Neural progenitor cell (in vitro differentiated cells): Measurements from ENCODE around the gene MMD. TPM values are rescaled to one million over a fixed set of nuclear protein-coding genes. Genes with fewer than 3 reads are reported as not detected.
"Not testable (repeated sequence)": the region's sequence is repeated elsewhere in the genome, so short reads cannot be mapped to it uniquely, and the experiment has no call there.

ENCODE experiments used
- DNase-seq: peaks from one replicate; pipeline ENCODE4 v3.0.0-alpha.2; 2016; ENCODE audit warnings: low spot score
- H2AFZ ChIP-seq: fragments of 200-600 bp; sonication (generic); replicated peaks from 2 replicates; pipeline ENCODE4 v1.6.1; 2016; ENCODE audit warnings: antibody characterized with exemption
- H3F3A ChIP-seq: fragments of 200-600 bp; sonication (generic); 2 replicates; pipeline ENCODE4 v1.6.1; 2016; ENCODE audit warnings: antibody characterized with exemption, low read depth
- H3K27ac ChIP-seq: fragments of 200-600 bp; sonication (generic); 2 replicates; pipeline ENCODE4 v1.5.1; 2016; ENCODE audit warnings: mild to moderate bottlenecking
- H3K27me3 ChIP-seq: fragments of 200-600 bp; sonication (generic); 2 replicates; pipeline ENCODE4 v1.6.1; 2016; ENCODE audit warnings: mild to moderate bottlenecking, moderate library complexity
- H3K36me3 ChIP-seq: fragments of 200-600 bp; sonication (generic); 2 replicates; pipeline ENCODE4 v1.5.1; 2016
- H3K4me1 ChIP-seq: fragments of 200-600 bp; sonication (generic); 2 replicates; pipeline ENCODE4 v1.6.1; 2016; ENCODE audit warnings: mixed run types
- H3K4me2 ChIP-seq: fragments of 200-600 bp; sonication (generic); 2 replicates; pipeline ENCODE4 v1.6.1; 2016
- H3K4me3 ChIP-seq: fragments of 200-600 bp; sonication (generic); 2 replicates; pipeline ENCODE4 v1.5.1; 2016
- H3K79me2 ChIP-seq: fragments of 200-600 bp; sonication (generic); 2 replicates; pipeline ENCODE4 v1.6.1; 2016; ENCODE audit warnings: low read depth
- H3K9ac ChIP-seq: fragments of 200-600 bp; sonication (generic); 2 replicates; pipeline ENCODE4 v1.6.1; 2016
- H3K9me3 ChIP-seq: fragments of 200-600 bp; sonication (generic); 2 replicates; pipeline ENCODE4 v1.5.1; 2016; ENCODE audit warnings: low read depth
- H4K20me1 ChIP-seq: fragments of 200-600 bp; sonication (generic); 2 replicates; pipeline ENCODE4 v1.6.1; 2016; ENCODE audit warnings: low read depth
- H3K27ac Mint-ChIP-seq: 3 replicates; pipeline ENCODE4 v1.8.0; 2021; ENCODE audit warnings: mixed read lengths
- H3K27me3 Mint-ChIP-seq: 2 replicates; pipeline ENCODE4 v1.8.0; 2022; ENCODE audit warnings: low read depth, mild to moderate bottlenecking, inconsistent platforms, moderate library complexity, mixed read lengths; ENCODE audit not compliant: insufficient read depth
- H3K36me3 Mint-ChIP-seq: 3 replicates; pipeline ENCODE4 v1.8.0; 2021; ENCODE audit warnings: mixed read lengths
- H3K4me1 Mint-ChIP-seq: 3 replicates; pipeline ENCODE4 v1.8.0; 2021; ENCODE audit warnings: mixed read lengths
- H3K4me3 Mint-ChIP-seq: 3 replicates; pipeline ENCODE4 v1.8.0; 2021; ENCODE audit warnings: mild to moderate bottlenecking, moderate library complexity, mixed read lengths
- H3K9me3 Mint-ChIP-seq: 3 replicates; pipeline ENCODE4 v1.8.0; 2020; ENCODE audit warnings: mixed read lengths
- EZH2 ChIP-seq: fragments of 200-600 bp; sonication (generic); IDR thresholded peaks from 2 replicates; pipeline ENCODE4 v1.6.1; 2017; ENCODE audit warnings: antibody characterized with exemption, mild to moderate bottlenecking, moderate library complexity
- EZH2phosphoT487 ChIP-seq: fragments of 200-600 bp; sonication (generic); IDR thresholded peaks from 2 replicates; pipeline ENCODE4 v1.6.1; 2017; ENCODE audit warnings: antibody characterized with exemption
- total RNA-seq: library from RNA; depleted of rRNA; stranded (reverse); fragments of >200 nt; gene quantifications from 2 replicates; pipeline ENCODE4 v1.2.3, GENCODE V29; 2015; ENCODE audit warnings: low replicate concordance
- TF ChIP-seq, protein P1 (sequence below): fragments of 200-600 bp; sonication (generic); IDR thresholded peaks from 2 replicates; pipeline ENCODE4 v1.5.1; 2017; ENCODE audit warnings: antibody characterized with exemption, mild to moderate bottlenecking

The MMD gene
- total RNA-seq = 73.7 and 122 TPM in 2 replicates

DNA sequence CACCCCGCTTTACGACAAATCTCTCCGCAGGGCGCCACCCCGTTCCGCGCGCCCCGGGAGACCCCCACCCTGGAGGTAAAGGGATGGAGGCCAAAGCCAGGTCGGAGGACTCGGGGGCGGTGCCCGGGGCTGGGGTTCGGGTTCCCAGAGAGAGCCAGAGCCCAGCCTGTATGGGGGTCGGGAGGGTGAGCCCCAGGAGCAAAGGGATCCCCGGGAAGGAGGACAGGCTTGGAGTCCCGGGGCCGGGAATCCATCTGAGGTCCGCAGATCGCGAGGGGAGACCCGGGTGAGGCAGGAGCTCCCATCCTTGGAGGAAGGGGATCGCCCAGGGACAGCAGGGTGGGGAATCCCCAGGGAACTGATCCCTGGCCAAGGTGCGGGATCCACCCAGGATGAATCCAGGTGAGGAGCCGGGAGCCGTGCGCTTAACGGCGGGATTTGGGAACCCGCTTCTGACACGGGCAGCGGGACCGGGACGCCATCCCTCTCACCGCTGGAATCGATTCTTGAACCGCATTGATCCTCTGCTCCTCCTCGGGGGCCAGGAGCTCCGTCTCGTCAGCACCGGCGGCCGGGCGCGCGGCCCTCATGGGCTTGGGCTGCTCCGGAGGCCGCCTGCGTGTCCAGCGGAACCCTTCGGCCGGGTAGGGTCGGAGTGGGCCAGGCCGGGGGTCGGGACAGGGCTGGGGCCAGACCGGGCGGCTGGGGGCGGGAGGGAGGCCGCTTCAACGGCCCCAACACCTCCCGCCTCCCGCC, at the start of gene MMD:
MMD (minus strand) TSS at position 657 of the 756 bp plus-strand sequence; CDS start at position 517, 140 bp downstream.
- peak within 1 kb of the TSS; percentile 94 for H3K4me2 ChIP-seq
- H3K27me3 ChIP-seq = no peaks in the 10 kb centered on the region
- peaks cover 9% of the 10 kb centered on the region for H3K4me1 ChIP-seq
- Mint-ChIP-seq H3K27me3 (peaks cover 2% of the 10 kb centered on the region), H3K27ac (peak within 1 kb of the TSS; percentile 72), H3K4me1 (peaks cover 13% of the 10 kb centered on the region), H3K4me3 (peak within 1 kb of the TSS; percentile 93), H3K9me3 (peaks cover 16% of the 10 kb centered on the region), H3K36me3 (peaks cover 34% of the 10 kb centered on the region)
- H3K4me3 ChIP-seq = peak within 1 kb of the TSS; percentile 80
- no peak for DNase-seq
- H4K20me1 ChIP-seq = peaks cover 9% of the 10 kb centered on the region
- H3K79me2 ChIP-seq = peaks cover 50% of the 10 kb centered on the region
- no peaks in the 10 kb centered on the region for H3K9me3 ChIP-seq
- no peaks in the 10 kb centered on the region for H3F3A ChIP-seq
- H3K36me3 ChIP-seq = peaks cover 4% of the 10 kb centered on the region
- peak within 1 kb of the TSS; percentile 43 for H3K9ac ChIP-seq
- peak within 1 kb of the TSS; percentile 79 for H3K27ac ChIP-seq
- peak within 1 kb of the TSS; percentile 86 for H2AFZ ChIP-seq
- TF ChIP-seq, protein P1, sequence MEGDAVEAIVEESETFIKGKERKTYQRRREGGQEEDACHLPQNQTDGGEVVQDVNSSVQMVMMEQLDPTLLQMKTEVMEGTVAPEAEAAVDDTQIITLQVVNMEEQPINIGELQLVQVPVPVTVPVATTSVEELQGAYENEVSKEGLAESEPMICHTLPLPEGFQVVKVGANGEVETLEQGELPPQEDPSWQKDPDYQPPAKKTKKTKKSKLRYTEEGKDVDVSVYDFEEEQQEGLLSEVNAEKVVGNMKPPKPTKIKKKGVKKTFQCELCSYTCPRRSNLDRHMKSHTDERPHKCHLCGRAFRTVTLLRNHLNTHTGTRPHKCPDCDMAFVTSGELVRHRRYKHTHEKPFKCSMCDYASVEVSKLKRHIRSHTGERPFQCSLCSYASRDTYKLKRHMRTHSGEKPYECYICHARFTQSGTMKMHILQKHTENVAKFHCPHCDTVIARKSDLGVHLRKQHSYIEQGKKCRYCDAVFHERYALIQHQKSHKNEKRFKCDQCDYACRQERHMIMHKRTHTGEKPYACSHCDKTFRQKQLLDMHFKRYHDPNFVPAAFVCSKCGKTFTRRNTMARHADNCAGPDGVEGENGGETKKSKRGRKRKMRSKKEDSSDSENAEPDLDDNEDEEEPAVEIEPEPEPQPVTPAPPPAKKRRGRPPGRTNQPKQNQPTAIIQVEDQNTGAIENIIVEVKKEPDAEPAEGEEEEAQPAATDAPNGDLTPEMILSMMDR = no peak
- TF ChIP-seq EZH2phosphoT487 = no peak
- no peak for TF ChIP-seq EZH2

DNA sequence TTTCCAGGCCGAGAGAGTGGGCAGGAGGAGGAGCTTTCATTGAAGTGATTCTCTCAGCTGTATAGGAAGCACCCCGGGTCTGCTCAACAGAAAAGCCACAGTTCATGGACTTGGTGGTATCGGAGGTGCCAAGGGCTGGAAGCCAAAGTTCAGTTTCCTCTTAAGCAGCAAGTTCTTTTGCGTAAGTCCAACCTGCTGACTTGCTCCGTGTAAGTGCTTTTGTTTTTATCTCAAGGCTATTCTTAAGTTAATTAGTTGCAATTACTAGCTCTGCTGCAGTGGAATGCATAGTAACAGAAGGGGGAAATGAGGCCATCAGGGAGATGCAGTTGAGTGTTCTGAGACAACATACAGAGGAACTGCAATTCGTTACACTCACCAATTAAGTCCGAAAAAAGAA, 45.0 kb upstream of the MMD start:
- H3K4me1 ChIP-seq = peaks cover 15% of the 10 kb centered on the region
- no peak overlapping the region for H3K27ac Mint-ChIP-seq
- H2AFZ ChIP-seq = no peak overlapping the region
- no peaks in the 10 kb centered on the region for H4K20me1 ChIP-seq
- no peak overlapping the region for H3K27ac ChIP-seq
- no peak overlapping the region for H3K4me3 Mint-ChIP-seq
- no peak overlapping the region for H3K9ac ChIP-seq
- H3K9me3 Mint-ChIP-seq = peaks cover 9% of the 10 kb centered on the region
- H3K36me3 ChIP-seq = no peaks in the 10 kb centered on the region
- H3K4me1 Mint-ChIP-seq = no peaks in the 10 kb centered on the region
- H3K4me3 ChIP-seq = no peak overlapping the region
- no peaks in the 10 kb centered on the region for H3K36me3 Mint-ChIP-seq
- H3K27me3 Mint-ChIP-seq = peaks cover 5% of the 10 kb centered on the region
- H3F3A ChIP-seq = peaks cover 3% of the 10 kb centered on the region
- no peaks in the 10 kb centered on the region for H3K79me2 ChIP-seq
- TF ChIP-seq EZH2phosphoT487 (no peak), EZH2 (no peak)
- TF ChIP-seq, protein P1 = no peak
- no peaks in the 10 kb centered on the region for H3K9me3 ChIP-seq
- no peak for DNase-seq
- no peaks in the 10 kb centered on the region for H3K27me3 ChIP-seq
- no peak overlapping the region for H3K4me2 ChIP-seq

DNA sequence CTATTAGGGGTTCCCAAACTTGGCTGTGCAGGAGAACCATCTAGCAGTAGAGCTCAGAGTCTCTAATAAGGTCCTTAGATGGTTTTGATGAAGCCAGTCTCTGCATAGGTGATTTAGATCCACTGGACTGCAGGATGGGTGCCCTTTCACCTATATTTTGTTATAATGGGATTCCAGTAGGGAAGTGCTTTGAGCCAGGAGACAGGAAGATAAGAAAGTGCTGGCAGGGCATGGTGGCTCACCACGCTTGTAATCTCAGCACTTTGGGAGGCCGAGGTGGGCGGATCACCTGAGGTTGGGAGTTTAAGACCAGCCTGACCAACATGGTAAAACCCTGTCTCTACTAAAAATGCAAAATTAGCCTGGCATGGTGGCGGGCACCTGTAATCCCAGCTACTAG, 44.1 kb upstream of the MMD start:
- not testable (repeated sequence) for H3K27ac Mint-ChIP-seq, H3K79me2 ChIP-seq, H3K4me1 Mint-ChIP-seq, H3K4me3 ChIP-seq, H3K9me3 Mint-ChIP-seq, H3K36me3 ChIP-seq, H3F3A ChIP-seq, H2AFZ ChIP-seq, H3K9ac ChIP-seq, H3K36me3 Mint-ChIP-seq, DNase-seq, H3K27ac ChIP-seq, H4K20me1 ChIP-seq, H3K27me3 Mint-ChIP-seq, H3K4me3 Mint-ChIP-seq, H3K9me3 ChIP-seq, H3K27me3 ChIP-seq, H3K4me2 ChIP-seq
- H3K4me1 ChIP-seq = peaks cover 15% of the 10 kb centered on the region

- TF ChIP-seq, protein P1 = no peak
- no peak for TF ChIP-seq EZH2
- no peak for TF ChIP-seq EZH2phosphoT487
- Histone ChIP-seq H3K4me1 (peaks cover 15% of the 10 kb centered on the region), H3K27me3 (no peaks in the 10 kb centered on the region), H3K36me3 (no peaks in the 10 kb centered on the region), H3K9ac (no peak overlapping the region), H3K4me3 (no peak overlapping the region), H4K20me1 (no peaks in the 10 kb centered on the region), H2AFZ (no peak overlapping the region), H3K79me2 (no peaks in the 10 kb centered on the region), H3K4me2 (no peak overlapping the region), H3K27ac (no peak overlapping the region), H3F3A (peaks cover 3% of the 10 kb centered on the region), H3K9me3 (no peaks in the 10 kb centered on the region)
- Mint-ChIP-seq H3K36me3 (no peaks in the 10 kb centered on the region), H3K27me3 (peaks cover 6% of the 10 kb centered on the region), H3K9me3 (peaks cover 5% of the 10 kb centered on the region), H3K27ac (no peak overlapping the region), H3K4me3 (no peak overlapping the region), H3K4me1 (no peaks in the 10 kb centered on the region)
- no peak for DNase-seq
Observed at GRCh38 chr17:55463600-55463999, 42.0 kb upstream of the MMD start.
